Tibial nerve (tissue), 4 donors: ENCODE results near the gene CSF1R. TPM values are rescaled to one million over a fixed set of nuclear protein-coding genes. Genes with fewer than 3 reads are reported as not detected.

Experiments
- DNase-seq, 2 donors: peaks; one replicate each; pipeline ENCODE4 v3.0.0-alpha.2; 2019; ENCODE audit warnings: low spot score in 2 of 2
- H3K27ac ChIP-seq, 4 donors: fragments of 200-600 bp; sonication (generic) in 3 of 4; one replicate each; pipeline ENCODE4 v1.5.1; 2017 to 2019; ENCODE audit warnings: mild to moderate bottlenecking in 1 of 4
- H3K27me3 ChIP-seq, 2 donors: fragments of 200-600 bp; sonication (generic) in 1 of 2; one replicate each; pipeline versions ENCODE4 v1.5.1 to v1.6.0; 2017 to 2019
- H3K36me3 ChIP-seq, 3 donors: fragments of 200-600 bp; sonication (generic); one replicate each; pipeline ENCODE4 v1.5.1; 2018 to 2019
- H3K4me1 ChIP-seq, 4 donors: fragments of 200-600 bp; sonication (generic) in 3 of 4; one replicate each; pipeline ENCODE4 v1.5.1; 2017 to 2019
- H3K4me3 ChIP-seq, 4 donors: fragments of 200-600 bp; sonication (generic) in 3 of 4; one replicate each; pipeline ENCODE4 v1.5.1; 2017 to 2019; ENCODE audit warnings: mild to moderate bottlenecking in 1 of 4, moderate library complexity in 1 of 4
- H3K9me3 ChIP-seq, 4 donors: fragments of 200-600 bp; sonication (generic) in 3 of 4; one replicate each; pipeline ENCODE4 v1.5.1; 2017 to 2019
- EP300 ChIP-seq, 2 donors: sonication (generic); formaldehyde crosslinking; IDR thresholded peaks; one replicate each; pipeline ENCODE4 v1.6.1; 2017; ENCODE audit warnings: antibody characterized with exemption in 2 of 2, mild to moderate bottlenecking in 1 of 2
- POLR2A ChIP-seq, 2 donors: fragments of 450-650 bp; IDR thresholded peaks; one replicate each; pipeline ENCODE4 v1.6.1; 2017; ENCODE audit warnings: antibody characterized with exemption in 2 of 2, mild to moderate bottlenecking in 2 of 2, moderate library complexity in 2 of 2
- WGBS, 2 donors: methylation state at CpG; one replicate each; pipeline ENCODE4 v1.1.5; 2018; 5-methylcytosine and 5-hydroxymethylcytosine counted together
- total RNA-seq, 4 donors: library from RNA; depleted of rRNA; stranded (reverse); fragments of >200 nt; gene quantifications; one replicate each; pipeline ENCODE4 v1.1.0, GENCODE V29; 2016
- TF ChIP-seq, protein P1 (sequence below), 5 experiments: fragments of 200-600 bp in 3 of 5; fragments of 450-650 bp in 2 of 5; sonication (generic) in 3 of 5; IDR thresholded peaks; one replicate each; pipeline ENCODE4 v1.5.1; 2016 to 2019; ENCODE audit warnings: antibody characterized with exemption in 5 of 5, mild to moderate bottlenecking in 3 of 5, moderate library complexity in 2 of 5

The CSF1R gene
- total RNA-seq, 4 donors from 2014 or later, result 35.4 to 57.9 (median 45.3) TPM

DNA sequence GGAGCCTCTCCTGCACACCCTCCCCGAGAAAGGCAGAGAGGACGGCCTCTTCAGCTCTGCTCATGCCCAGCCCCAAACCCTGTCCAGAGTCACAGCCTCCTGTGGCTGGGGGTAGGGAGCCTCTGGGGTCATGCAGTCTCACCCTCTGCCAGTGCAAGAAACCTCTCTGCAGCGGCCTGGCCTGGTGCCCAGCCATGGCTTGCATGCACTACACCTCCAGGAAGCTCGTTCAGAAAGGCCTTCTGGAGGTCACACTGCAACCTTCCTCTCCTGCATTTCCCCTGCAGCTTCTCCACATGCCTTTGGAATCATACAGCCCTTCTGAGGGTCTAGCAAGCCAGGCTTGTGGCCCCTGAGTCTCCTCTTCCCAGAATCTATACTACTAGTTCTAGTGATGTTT, 17.9 kb downstream of the CSF1R start:
- H3K4me3 ChIP-seq, result no peak overlapping the region
- H3K36me3 ChIP-seq, result no peaks in the 10 kb centered on the region
- WGBS, 2 donors, result 33 to 44% methylated on average over 2 of the region's 4 CpGs
- no peak for DNase-seq
- TF ChIP-seq EP300 (IDR thresholded peaks at IDR 0.05) (no peak), POLR2A (IDR thresholded peaks at IDR 0.05) (no peak)
- TF ChIP-seq, protein P1, sequence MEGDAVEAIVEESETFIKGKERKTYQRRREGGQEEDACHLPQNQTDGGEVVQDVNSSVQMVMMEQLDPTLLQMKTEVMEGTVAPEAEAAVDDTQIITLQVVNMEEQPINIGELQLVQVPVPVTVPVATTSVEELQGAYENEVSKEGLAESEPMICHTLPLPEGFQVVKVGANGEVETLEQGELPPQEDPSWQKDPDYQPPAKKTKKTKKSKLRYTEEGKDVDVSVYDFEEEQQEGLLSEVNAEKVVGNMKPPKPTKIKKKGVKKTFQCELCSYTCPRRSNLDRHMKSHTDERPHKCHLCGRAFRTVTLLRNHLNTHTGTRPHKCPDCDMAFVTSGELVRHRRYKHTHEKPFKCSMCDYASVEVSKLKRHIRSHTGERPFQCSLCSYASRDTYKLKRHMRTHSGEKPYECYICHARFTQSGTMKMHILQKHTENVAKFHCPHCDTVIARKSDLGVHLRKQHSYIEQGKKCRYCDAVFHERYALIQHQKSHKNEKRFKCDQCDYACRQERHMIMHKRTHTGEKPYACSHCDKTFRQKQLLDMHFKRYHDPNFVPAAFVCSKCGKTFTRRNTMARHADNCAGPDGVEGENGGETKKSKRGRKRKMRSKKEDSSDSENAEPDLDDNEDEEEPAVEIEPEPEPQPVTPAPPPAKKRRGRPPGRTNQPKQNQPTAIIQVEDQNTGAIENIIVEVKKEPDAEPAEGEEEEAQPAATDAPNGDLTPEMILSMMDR (IDR thresholded peaks at IDR 0.05), result no peak
- H3K9me3 ChIP-seq, result no peaks in the 10 kb centered on the region
- H3K4me1 ChIP-seq, result peaks cover 0 to 21% (median 2%) of the 10 kb centered on the region in 4 donors
- no peak overlapping the region for H3K27ac ChIP-seq
- no peaks in the 10 kb centered on the region for H3K27me3 ChIP-seq

DNA sequence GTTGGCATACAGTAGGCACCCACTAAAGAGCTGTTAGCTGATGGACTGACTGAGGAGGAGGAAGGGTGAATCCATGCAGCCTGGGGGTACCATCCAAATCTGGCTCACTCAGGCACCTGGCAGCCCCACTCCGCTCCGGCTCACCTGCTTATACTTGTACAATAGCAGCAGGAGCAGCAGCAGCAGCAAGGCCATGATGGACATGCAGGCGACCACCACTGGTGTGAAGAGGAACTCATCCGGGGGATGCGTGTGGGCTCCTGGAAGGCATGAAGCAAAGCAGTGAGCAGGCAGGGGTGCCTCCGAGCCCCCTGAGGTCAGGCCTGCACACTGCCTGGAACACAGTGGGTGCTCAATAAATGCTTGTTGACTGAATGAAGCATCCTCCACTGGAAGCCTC, 18.3 kb downstream of the CSF1R start:
- no peak overlapping the region for H3K27ac ChIP-seq
- peaks cover 0 to 23% (median 2%) of the 10 kb centered on the region in 4 donors for H3K4me1 ChIP-seq
- 87% methylated on average over 5 of the region's 6 CpGs; no CpG with 5 or more reads in 1 of the 2 donors for WGBS, 2 donors
- H3K27me3 ChIP-seq, result no peaks in the 10 kb centered on the region
- H3K9me3 ChIP-seq, result no peaks in the 10 kb centered on the region
- no peaks in the 10 kb centered on the region for H3K36me3 ChIP-seq
- DNase-seq, result no peak
- no peak for TF ChIP-seq POLR2A (IDR thresholded peaks at IDR 0.05)
- TF ChIP-seq, protein P1 (IDR thresholded peaks at IDR 0.05), result no peak
- no peak for TF ChIP-seq EP300 (IDR thresholded peaks at IDR 0.05)
- H3K4me3 ChIP-seq, result no peak overlapping the region

DNA sequence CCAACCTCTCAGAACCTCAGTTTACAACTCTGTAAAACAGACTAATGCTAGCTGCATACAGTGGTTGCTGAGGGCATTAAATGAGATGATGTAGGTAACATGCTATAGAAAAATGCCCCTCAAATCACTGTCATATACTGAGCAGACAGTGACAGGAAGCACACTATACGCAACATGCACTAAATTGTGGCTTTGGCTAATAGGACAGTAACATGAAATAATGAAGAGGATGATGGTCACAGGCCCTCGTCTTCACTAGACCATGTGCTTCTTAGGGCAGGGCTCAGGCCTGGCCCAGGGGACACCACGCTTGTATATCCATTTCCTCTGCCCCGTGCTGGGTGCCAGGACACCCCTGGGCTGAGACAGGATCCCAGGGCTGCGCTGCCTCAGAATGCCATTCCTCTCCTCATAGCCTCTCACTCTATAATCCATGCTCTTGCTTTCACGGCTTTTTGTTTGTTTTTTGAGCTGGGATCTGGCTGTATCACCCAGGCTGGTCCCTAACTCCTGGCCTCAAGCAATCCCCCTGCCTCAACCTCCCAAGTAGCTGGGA, 18.9 kb downstream of the CSF1R start:
- DNase-seq, result no peak
- Histone ChIP-seq H3K36me3 (no peaks in the 10 kb centered on the region), H3K27ac (no peak overlapping the region), H3K27me3 (no peaks in the 10 kb centered on the region), H3K4me3 (no peak overlapping the region), H3K9me3 (no peaks in the 10 kb centered on the region), H3K4me1 (peaks cover 0 to 23% (median 2%) of the 10 kb centered on the region in 4 donors)
- 86% methylated on average over 6 of the region's 6 CpGs for WGBS, 2 donors
- no peak for TF ChIP-seq POLR2A (IDR thresholded peaks at IDR 0.05)
- TF ChIP-seq EP300 (IDR thresholded peaks at IDR 0.05), result no peak
- TF ChIP-seq, protein P1 (IDR thresholded peaks at IDR 0.05), result no peak

DNA sequence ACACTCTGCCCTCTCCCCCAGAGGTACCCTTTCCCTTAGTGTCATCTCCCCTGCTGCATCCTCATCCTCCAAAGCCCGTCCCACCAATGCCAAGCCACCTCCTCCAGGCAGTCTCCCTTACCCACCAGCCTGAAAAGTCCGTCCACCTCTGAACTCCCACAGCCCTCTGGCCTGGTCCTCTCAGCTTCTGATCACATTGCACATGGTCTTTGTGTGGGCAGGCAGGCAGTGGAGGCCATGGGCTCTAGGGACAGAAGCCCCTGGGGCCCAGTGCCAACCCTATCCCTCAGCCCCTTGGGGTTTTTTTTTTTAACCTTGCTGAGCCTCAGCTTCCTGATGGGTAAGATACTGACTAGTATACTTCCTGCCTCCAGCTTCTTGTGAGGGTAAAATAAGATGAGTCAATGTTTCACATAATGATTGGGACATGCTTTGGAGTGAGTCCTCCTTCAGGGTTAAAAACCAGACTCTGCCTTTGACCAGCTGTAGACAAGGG, 19.4 kb downstream of the CSF1R start:
- Histone ChIP-seq H3K36me3 (no peaks in the 10 kb centered on the region), H3K4me3 (no peak overlapping the region), H3K27ac (no peak overlapping the region), H3K9me3 (no peaks in the 10 kb centered on the region), H3K4me1 (peaks cover 0 to 23% (median 2%) of the 10 kb centered on the region in 4 donors), H3K27me3 (no peaks in the 10 kb centered on the region)
- no peak for DNase-seq
- WGBS, 2 donors, result 84 to 85% methylated on average over 2 of the region's 2 CpGs
- TF ChIP-seq, protein P1 (IDR thresholded peaks at IDR 0.05), result no peak
- TF ChIP-seq POLR2A (IDR thresholded peaks at IDR 0.05), result no peak
- TF ChIP-seq EP300 (IDR thresholded peaks at IDR 0.05), result no peak

DNA sequence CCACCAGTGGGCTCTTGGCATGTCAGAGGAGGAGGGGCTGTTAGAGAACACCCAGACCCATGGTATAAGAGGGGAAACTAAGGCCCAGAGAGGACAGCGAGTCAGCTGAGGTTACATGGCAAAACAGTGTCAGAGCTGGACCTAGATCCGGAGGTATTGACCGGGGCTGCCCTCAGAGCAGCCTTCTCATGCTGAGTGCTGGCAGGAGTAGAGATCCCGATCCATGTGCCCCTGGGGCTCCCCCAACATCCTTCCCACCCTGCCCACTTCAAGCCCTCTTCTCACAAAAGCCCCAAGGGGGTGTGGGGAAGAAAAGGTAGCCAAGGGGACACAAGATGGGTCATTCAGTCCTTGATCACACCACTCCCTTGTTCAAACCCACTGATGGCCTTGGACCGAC, 19.9 kb downstream of the CSF1R start:
- Histone ChIP-seq H3K36me3 (no peaks in the 10 kb centered on the region), H3K4me3 (no peak overlapping the region), H3K27me3 (no peaks in the 10 kb centered on the region), H3K27ac (no peak overlapping the region), H3K9me3 (no peaks in the 10 kb centered on the region), H3K4me1 (peaks cover 0 to 23% (median 2%) of the 10 kb centered on the region in 4 donors)
- 89 to 98% methylated on average over 5 of the region's 5 CpGs for WGBS, 2 donors
- TF ChIP-seq EP300 (IDR thresholded peaks at IDR 0.05), result no peak
- TF ChIP-seq, protein P1 (IDR thresholded peaks at IDR 0.05), result no peak
- no peak for TF ChIP-seq POLR2A (IDR thresholded peaks at IDR 0.05)
- DNase-seq, result no peak
